Stimulated activated CD8-positive, alpha-beta memory T cell treated with anti-CD3 and anti-CD28 coated beads, Interleukin-7, amount 100 ng/mL, for 4 hours (primary cell): ENCODE data around the gene TLNRD1.

Experiments
- DNase-seq, 2 donors: peaks; one replicate each; pipeline ENCODE4 v3.0.0-alpha.2; 2020; ENCODE audit warnings: low read depth in 2 of 2

The TLNRD1 gene

DNA sequence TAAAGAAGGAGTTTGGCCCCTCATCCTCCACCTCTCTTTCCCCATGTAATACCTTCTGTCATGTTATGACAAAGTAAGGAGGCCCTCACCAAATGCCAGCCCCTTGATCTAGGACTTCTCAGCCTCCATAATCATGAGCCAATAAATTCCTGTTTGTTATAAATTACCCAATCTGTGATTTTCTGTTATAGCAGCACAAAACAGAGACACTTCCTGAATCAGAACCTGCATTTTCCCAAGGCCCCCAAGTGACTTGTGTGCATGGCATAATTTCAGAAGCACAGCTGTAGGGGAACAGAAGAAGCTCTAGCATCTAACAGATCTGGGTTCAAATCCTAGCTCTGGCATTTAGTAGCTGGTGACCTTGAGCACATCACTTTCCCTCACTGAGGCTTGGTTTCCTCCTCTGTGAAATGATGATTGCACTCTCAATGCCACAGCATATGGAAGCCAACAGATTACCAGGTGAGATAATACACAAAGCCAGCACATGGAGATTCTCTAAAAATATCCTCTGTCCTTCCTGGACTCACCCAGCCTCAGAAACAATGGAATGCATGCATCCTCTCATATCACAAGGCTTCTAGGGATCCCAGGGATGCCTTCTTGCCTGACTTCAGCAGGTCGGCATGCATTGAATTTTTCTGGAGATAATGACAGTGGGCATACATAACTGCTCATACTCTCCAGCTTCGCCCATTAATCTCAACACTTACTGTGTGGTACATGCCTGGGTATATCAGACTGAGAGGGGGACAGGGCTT, 26.3 kb downstream of the TLNRD1 start:
- DNase-seq = no peak

DNA sequence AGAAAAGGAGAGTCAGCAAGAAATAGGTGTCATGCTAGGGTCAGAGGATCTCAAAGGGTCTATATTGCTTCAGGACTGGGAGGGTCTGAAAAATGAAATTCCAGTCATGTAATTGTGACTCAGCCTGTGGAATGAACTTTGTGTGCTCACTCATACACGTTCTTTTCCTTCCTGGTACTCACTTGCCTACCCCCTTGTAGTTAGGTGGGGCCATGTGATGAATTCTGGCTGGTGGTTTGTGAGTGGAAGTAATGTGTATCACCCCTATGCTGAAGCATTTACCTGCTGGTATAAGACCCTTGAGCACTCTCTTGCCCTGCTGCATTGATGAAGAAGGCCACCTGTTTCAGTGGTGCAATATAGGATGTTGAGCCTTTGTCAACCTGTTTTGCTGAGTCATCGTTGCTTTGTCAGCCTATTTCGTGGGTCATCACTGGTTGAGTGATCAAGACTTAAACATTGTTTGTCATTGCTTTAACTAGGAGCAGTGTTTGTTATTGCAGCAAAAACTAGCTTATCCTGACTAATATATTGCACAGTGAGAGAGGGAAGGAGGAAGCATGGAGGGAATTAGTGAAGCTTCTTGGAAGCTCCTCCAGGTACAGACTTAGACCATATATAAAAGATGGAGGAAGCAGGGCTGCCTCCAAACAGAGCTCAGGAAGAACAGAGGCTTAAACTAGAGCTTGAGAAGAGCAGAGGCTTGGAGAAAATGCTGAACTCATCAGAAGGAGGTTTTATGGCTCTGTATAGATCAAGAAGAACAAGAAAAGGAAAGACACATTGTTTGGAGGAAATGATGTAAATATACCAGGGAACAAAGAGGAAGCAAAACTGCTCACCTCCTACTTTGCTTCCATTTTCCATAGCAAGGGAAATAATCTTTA, 28.9 kb downstream of the TLNRD1 start:
- no peak for DNase-seq

DNA sequence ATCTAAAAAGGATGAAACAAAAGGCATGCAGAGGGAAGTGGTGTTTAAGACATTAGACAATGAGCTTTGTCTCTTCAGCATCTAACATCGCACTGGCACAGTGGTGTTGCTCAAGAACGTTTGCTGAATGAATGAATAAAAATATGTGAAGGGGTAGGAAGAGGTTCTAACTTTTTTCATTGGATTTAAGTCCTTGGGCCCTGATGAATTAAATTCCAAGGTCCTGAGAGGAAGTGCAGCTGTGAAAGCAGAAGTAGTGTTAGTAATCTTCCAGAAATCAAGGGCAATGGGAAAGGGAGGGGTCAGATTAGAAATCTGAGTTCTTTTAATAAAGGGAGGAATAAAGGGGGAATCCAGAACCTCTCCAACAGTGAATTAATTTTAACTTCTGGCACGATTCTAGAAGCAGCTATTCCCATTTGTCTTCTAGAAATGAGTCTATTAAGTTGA, 29.6 kb downstream of the TLNRD1 start:
- DNase-seq = no peak

DNA sequence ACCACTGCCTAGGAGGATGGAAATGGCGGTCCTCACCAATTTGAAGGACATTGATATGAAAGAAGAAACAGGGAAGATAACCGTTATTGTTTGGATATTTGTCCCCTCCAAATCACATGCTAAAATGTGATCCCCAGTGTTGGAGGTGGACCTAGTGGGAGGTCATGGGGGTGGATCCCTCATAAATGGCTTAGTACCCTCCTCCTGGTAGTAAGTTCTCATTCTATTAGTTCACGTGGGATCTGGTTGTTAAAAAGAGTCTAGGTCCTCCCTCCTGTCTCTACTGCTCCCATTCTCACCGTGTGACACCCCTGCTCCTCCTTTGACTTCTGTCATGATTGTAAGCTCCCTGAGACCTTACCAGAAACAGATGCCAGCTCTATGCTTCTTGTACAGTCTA, 30.5 kb downstream of the TLNRD1 start:
- DNase-seq = no peak

- no peak for DNase-seq
Measured at GRCh38 chr15:81032355-81032754, 31.6 kb downstream of the TLNRD1 start.

DNA sequence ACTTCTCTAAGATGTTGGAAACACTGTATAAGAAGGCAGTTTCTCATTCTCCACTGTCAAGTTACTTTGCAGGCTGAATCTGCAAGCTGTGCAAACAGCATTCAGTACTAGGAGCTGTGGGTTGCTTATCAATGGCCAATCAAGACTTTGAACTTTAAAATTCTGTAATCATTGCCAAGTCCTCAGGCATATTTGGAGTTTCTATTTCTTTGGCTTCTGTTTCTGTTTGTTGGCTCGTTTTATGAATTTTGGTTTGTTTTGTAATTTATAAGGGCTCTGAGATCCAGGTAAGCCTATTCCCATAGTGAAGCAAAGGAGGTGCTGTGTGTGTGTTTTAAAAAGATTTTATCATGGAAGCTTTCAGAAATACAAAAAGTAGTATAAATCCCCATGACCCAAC, 32.1 kb downstream of the TLNRD1 start:
- DNase-seq = no peak

GRCh38 chr15:81033508-81033907, 32.8 kb downstream of the TLNRD1 start:
- DNase-seq = no peak

GRCh38 chr15:81037952-81038743, 37.4 kb downstream of the TLNRD1 start:
- DNase-seq = no peak

GRCh38 chr15:81038975-81039607, 38.4 kb downstream of the TLNRD1 start:
- no peak for DNase-seq

GRCh38 chr15:81040757-81041156, 40.0 kb downstream of the TLNRD1 start:
- no peak for DNase-seq

GRCh38 chr15:81043281-81043934, 42.7 kb downstream of the TLNRD1 start:
- no peak for DNase-seq

GRCh38 chr15:81043935-81044575, 43.3 kb downstream of the TLNRD1 start:
- no peak for DNase-seq

DNA sequence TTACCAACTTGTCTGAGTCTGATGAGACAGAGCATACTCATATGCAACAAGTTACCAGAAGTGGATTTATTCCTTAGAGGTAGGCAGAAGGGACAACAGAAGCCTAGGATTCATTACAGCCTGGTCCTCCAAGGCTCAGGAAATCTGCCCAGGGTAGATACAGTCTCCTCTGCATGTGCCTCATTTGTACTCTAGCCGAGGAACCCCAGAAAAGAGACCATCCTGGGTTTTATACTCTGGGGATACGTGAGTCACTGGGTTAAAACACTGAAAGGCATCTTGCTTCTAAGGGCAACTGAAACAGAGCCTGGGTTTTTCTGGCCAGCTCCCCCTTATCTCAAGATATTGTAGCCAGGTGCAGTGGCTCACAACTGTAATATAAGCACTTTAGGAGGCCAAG, 45.6 kb downstream of the TLNRD1 start:
- no peak for DNase-seq

DNA sequence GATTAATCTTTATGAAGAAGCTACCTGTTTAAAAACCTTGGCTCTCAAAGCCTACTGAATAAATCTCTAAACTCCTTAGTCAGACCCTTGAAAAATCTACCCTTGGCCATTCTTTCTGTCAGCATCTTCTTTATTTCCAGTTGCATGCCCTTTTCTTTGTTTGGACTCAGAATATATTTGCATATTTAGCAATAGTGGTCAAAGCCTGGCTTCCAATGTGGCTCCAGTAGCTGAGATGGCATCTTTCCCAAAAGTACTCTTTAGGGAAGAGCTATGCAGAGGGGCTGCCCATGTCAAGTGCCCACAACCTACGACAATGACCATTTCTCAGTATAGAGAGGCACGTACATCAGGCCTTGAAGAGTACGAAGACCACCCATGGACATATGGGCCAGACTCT, 47.2 kb downstream of the TLNRD1 start:
- DNase-seq = no peak

- DNase-seq = no peak
Measured at GRCh38 chr15:81049835-81050234, 49.1 kb downstream of the TLNRD1 start.

- DNase-seq = no peak
Measured at GRCh38 chr15:81050259-81050658, 49.5 kb downstream of the TLNRD1 start.

GRCh38 chr15:81050805-81051204, 50.1 kb downstream of the TLNRD1 start:
- no peak for DNase-seq

DNA sequence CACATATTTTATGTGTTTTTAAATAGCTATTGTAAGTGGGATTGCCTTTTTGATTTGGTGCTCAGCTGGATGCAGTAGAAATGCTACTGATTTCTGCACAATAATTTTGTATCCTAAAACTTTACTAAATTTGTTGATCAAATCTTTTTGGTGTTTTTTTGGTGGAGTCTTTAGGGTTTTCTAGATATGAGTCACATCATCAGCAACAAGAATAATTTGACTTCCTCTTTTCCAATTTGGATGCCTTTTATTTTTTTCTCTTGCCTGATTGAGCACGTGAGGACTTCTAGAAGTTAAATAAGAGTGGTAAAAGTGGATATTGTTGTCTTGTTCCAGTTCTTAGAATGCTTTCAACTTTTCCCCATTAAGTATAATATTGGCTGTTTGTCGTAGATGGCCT, 51.3 kb downstream of the TLNRD1 start:
- DNase-seq = no peak

- no peak for DNase-seq
Measured at GRCh38 chr15:81053621-81054020, 52.9 kb downstream of the TLNRD1 start.

DNA sequence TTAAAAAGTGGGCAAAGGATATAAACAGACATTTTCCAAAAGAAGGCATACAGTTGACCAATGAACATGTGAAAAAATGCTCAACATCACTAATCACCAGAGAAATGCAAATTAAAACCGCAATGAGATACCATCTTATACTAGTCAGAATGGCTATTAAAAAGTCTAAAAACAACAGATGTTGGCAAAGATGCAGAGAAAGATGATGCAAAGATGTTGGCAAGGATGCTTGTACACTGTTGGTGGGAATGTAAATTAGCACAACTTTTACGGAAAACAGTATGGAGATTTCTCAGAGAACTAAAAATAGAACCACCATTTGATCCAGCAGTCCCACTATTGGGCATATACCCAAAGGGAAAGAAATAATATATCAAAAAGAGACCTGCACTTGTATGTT, 53.5 kb downstream of the TLNRD1 start:
- no peak for DNase-seq
